SK-N-SH (cell line): ENCODE results near the gene LRRC49. TPM values are rescaled to one million over a fixed set of nuclear protein-coding genes. Genes with fewer than 3 reads are reported as not detected.

Source experiments
- CTCF ChIA-PET: fragments of 300-600, 350-600 bp; formaldehyde crosslinking; extraction: SDS; loops from one replicate; lab custom pipeline; 2021; lab: Yijun Ruan, JAX
- POLR2A ChIA-PET: fragments of 350-600 bp; sonication (Branson Sonifier 250); formaldehyde crosslinking; extraction: SDS; loops from one replicate; lab custom pipeline; 2020; ENCODE audit warnings: antibody characterized with exemption, inconsistent platforms; lab: Yijun Ruan, JAX
- DNase-seq: peaks from one replicate; pipeline ENCODE4 v3.0.0; 2012
- H2AFZ ChIP-seq: fragments of 200-600 bp; sonication (generic); 2 replicates; pipeline ENCODE4 v1.8.1; 2016; ENCODE audit warnings: antibody characterized with exemption, mild to moderate bottlenecking, low read depth
- H3F3A ChIP-seq: fragments of 200-600 bp; sonication (generic); replicated peaks from 2 replicates; pipeline ENCODE3; 2016; ENCODE audit warnings: antibody characterized with exemption, mild to moderate bottlenecking; ENCODE audit not compliant: insufficient read depth
- H3K27ac ChIP-seq, 2 experiments: fragments of 200-500 bp in 1 of 2; fragments of 200-600 bp in 1 of 2; sonication (Bioruptor generic) in 1 of 2; sonication (generic), shearing (Covaris generic) in 1 of 2; 2 replicates each; pipeline versions ENCODE4 v1.5.1 to v1.6.1; 2014 to 2016; ENCODE audit warnings: low read depth in 2 of 2, inconsistent platforms in 1 of 2, low read length in 1 of 2, mild to moderate bottlenecking in 1 of 2, mixed read lengths in 1 of 2
- H3K27me3 ChIP-seq: fragments of 200-600 bp; sonication (generic), shearing (Covaris generic); 2 replicates; pipeline ENCODE4 v1.6.1; 2016; ENCODE audit warnings: mixed run types; ENCODE audit not compliant: insufficient read depth
- H3K36me3 ChIP-seq, 2 experiments: fragments of 200-500 bp in 1 of 2; fragments of 200-600 bp in 1 of 2; sonication (Bioruptor generic) in 1 of 2; sonication (generic) in 1 of 2; replicated peaks in 1 of 2; 2 replicates each; pipeline versions ENCODE3 to v1.5.1; 2014 to 2016; ENCODE audit warnings: low read length in 1 of 2, mild to moderate bottlenecking in 1 of 2; ENCODE audit not compliant: insufficient read depth in 2 of 2, control insufficient read depth in 1 of 2
- H3K4me1 ChIP-seq, 2 experiments: fragments of 200-500 bp in 1 of 2; fragments of 200-600 bp in 1 of 2; sonication (Bioruptor generic) in 1 of 2; sonication (generic), shearing (Covaris generic) in 1 of 2; 2 replicates each; pipeline versions ENCODE4 v1.5.1 to v1.6.1; 2014 to 2016; ENCODE audit warnings: low read depth in 1 of 2, low read length in 1 of 2, mixed run types in 1 of 2; ENCODE audit not compliant: insufficient read depth in 2 of 2, control insufficient read depth in 1 of 2
- H3K4me2 ChIP-seq: fragments of 200-600 bp; sonication (generic), shearing (Covaris generic); 2 replicates; pipeline ENCODE4 v1.6.1; 2017; ENCODE audit warnings: mixed run types
- H3K4me3 ChIP-seq, 2 experiments: fragments of 200-500 bp in 1 of 2; fragments of 200-600 bp in 1 of 2; sonication (Bioruptor generic) in 1 of 2; sonication (generic), shearing (Covaris generic) in 1 of 2; 2 replicates each; pipeline versions ENCODE4 v1.5.1 to v1.8.1; 2014 to 2016; ENCODE audit warnings: low read depth in 2 of 2, inconsistent platforms in 1 of 2, low read length in 1 of 2, mild to moderate bottlenecking in 1 of 2, mixed read lengths in 1 of 2, moderate library complexity in 1 of 2
- H3K79me2 ChIP-seq: fragments of 200-600 bp; sonication (generic); 2 replicates; pipeline ENCODE4 v1.8.1; 2017; ENCODE audit warnings: mild to moderate bottlenecking; ENCODE audit not compliant: insufficient read depth
- H3K9ac ChIP-seq: fragments of 200-600 bp; sonication (generic); 2 replicates; pipeline ENCODE4 v1.6.1; 2017; ENCODE audit warnings: mixed run types
- H3K9me2 ChIP-seq: fragments of 200-600 bp; sonication (generic); 2 replicates; pipeline ENCODE4 v1.6.1; 2017; ENCODE audit warnings: mixed run types
- H3K9me3 ChIP-seq: fragments of 200-600 bp; sonication (generic); 2 replicates; pipeline ENCODE4 v1.6.1; 2017; ENCODE audit warnings: mixed run types, mild to moderate bottlenecking, moderate library complexity
- H4K20me1 ChIP-seq: fragments of 200-600 bp; sonication (generic); 2 replicates; pipeline ENCODE4 v1.6.1; 2017; ENCODE audit warnings: mild to moderate bottlenecking, mixed run types; ENCODE audit not compliant: insufficient read depth
- CHD2 ChIP-seq: fragments of 150-350 bp; IDR thresholded peaks from 2 replicates; pipeline ENCODE4 v1.6.1; 2018; ENCODE audit warnings: low read length; ENCODE audit not compliant: partially characterized antibody
- CTCF ChIP-seq: fragments of 200-600 bp; sonication (generic); IDR thresholded peaks from 2 replicates; pipeline ENCODE4 v1.6.1; 2017; ENCODE audit warnings: antibody characterized with exemption, mild to moderate bottlenecking, moderate library complexity
- ELF1 ChIP-seq: IDR thresholded peaks from 2 replicates; pipeline ENCODE4 v1.4.0; 2012
- EP300 ChIP-seq, 2 experiments: IDR thresholded peaks; 2 replicates each; pipeline versions ENCODE4 v1.4.0 to v1.6.1; 2012; ENCODE audit warnings: borderline replicate concordance in 1 of 2, low read depth in 1 of 2, low read length in 1 of 2
- FOSL2 ChIP-seq: IDR thresholded peaks from 2 replicates; pipeline ENCODE4 v1.4.0; 2012; ENCODE audit warnings: low read depth, mild to moderate bottlenecking, moderate library complexity, borderline replicate concordance
- FOXJ3 ChIP-seq: sonication (generic); formaldehyde crosslinking; IDR thresholded peaks from 2 replicates; pipeline ENCODE4 v1.5.1; 2020; ENCODE audit warnings: mild to moderate bottlenecking, missing genetic modification reagents
- GABPA ChIP-seq: IDR thresholded peaks from 2 replicates; pipeline ENCODE4 v1.4.0; 2012; ENCODE audit warnings: low read depth, mild to moderate bottlenecking
- GATA2 ChIP-seq: sonication (generic); formaldehyde crosslinking; IDR thresholded peaks from 2 replicates; pipeline ENCODE4 v1.5.0; 2020; ENCODE audit warnings: mild to moderate bottlenecking, missing genetic modification reagents
- MEF2A ChIP-seq: IDR thresholded peaks from 2 replicates; pipeline ENCODE4 v1.4.0; 2012; ENCODE audit warnings: low read depth, borderline replicate concordance
- MXI1 ChIP-seq: IDR thresholded peaks from 2 replicates; pipeline ENCODE4 v1.6.1; 2012; ENCODE audit warnings: mild to moderate bottlenecking, low read depth, low read length, improper control_type of control experiment
- NFIC ChIP-seq: IDR thresholded peaks from 2 replicates; pipeline ENCODE4 v1.4.0; 2012; ENCODE audit warnings: borderline replicate concordance
- NRF1 ChIP-seq: IDR thresholded peaks from 2 replicates; pipeline ENCODE4 v1.6.1; 2012; ENCODE audit warnings: low read depth, mild to moderate bottlenecking, low read length
- POLR2AphosphoS5 ChIP-seq: IDR thresholded peaks from 2 replicates; pipeline ENCODE4 v1.6.1; 2012; ENCODE audit warnings: low read depth, low read length
- RAD21 ChIP-seq: IDR thresholded peaks from 2 replicates; pipeline ENCODE4 v1.6.1; 2012; ENCODE audit warnings: mild to moderate bottlenecking, low read length
- RFX5 ChIP-seq: IDR thresholded peaks from 2 replicates; pipeline ENCODE4 v1.6.1; 2012; ENCODE audit warnings: mild to moderate bottlenecking, improper control_type of control experiment, low read length
- SIN3A ChIP-seq: IDR thresholded peaks from 2 replicates; pipeline ENCODE4 v1.6.1; 2012; ENCODE audit warnings: low read depth, mild to moderate bottlenecking, low read length, moderate library complexity, borderline replicate concordance
- TAF1 ChIP-seq: IDR thresholded peaks from 2 replicates; pipeline ENCODE4 v1.6.1; 2012; ENCODE audit warnings: low read depth, mild to moderate bottlenecking, low read length, moderate library complexity, borderline replicate concordance
- TCF12 ChIP-seq: IDR thresholded peaks from 2 replicates; pipeline ENCODE4 v1.4.0; 2012
- TEAD4 ChIP-seq: IDR thresholded peaks from 2 replicates; pipeline ENCODE4 v1.4.0; 2012; ENCODE audit warnings: mild to moderate bottlenecking, borderline replicate concordance; ENCODE audit not compliant: insufficient read depth
- USF1 ChIP-seq: IDR thresholded peaks from 2 replicates; pipeline ENCODE4 v1.4.0; 2012; ENCODE audit warnings: low read depth, borderline replicate concordance
- WGBS: methylation state at CpG from one replicate; pipeline ENCODE4 v1.1.6; 2017; ENCODE audit warnings: low lambda C conversion rate; 5-methylcytosine and 5-hydroxymethylcytosine counted together
- polyA plus RNA-seq, 3 experiments: library from polyadenylated mRNA; depleted of rRNA; stranded (reverse); fragments of >200 nt; gene quantifications; 2 replicates each; pipeline ENCODE4 v1.2.3, GENCODE V29; 2012
- TF ChIP-seq, protein P1 (sequence below): IDR thresholded peaks from 2 replicates; pipeline ENCODE4; 2012
- TF ChIP-seq, protein P2 (sequence below): fragments of 150-350 bp; IDR thresholded peaks from 2 replicates; pipeline ENCODE4 v1.6.1; 2017; ENCODE audit warnings: antibody characterized with exemption, low read length, low read depth, borderline replicate concordance

The LRRC49 gene
- polyA plus RNA-seq, 1 of the 3 experiments (the other 2 are of a cell fraction): 7.2 TPM

DNA sequence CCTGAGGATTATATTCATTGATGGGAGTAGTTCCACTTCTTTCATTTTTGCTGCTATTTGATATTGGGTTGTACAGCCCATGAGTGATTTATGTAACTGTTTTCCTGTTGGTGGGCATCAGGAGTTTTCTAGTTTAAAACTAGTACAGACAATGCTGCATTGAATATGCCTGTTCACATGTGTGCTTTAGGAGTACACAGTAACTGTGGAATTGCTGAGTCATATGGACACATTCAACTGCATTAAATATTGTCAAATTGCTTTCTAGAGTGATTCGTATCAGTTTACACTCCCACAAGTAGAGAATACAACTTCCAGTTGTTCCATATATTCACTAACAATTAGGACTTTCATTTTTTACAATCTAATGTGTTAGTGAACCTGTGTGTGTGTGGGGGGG is 162.8 kb downstream of the LRRC49 start:
- H3K9me2 ChIP-seq: no peaks in the 10 kb centered on the region; the same call in 1 of the 2 replicates
- H3K79me2 ChIP-seq: no peaks in the 10 kb centered on the region
- H3K4me2 ChIP-seq: no peak overlapping the region
- H3K36me3 ChIP-seq: peaks cover 3 to 33% of the 10 kb centered on the region in 2 experiments
- no peaks in the 10 kb centered on the region for H4K20me1 ChIP-seq
- peaks cover 4% of the 10 kb centered on the region for H3F3A ChIP-seq
- POLR2A ChIA-PET: no interaction called here
- peaks cover 24% of the 10 kb centered on the region for H3K9me3 ChIP-seq
- 38% methylated on average over 1 of the region's 1 CpG for WGBS
- CTCF ChIA-PET: no interaction called here
- H3K4me3 ChIP-seq: no peak overlapping the region
- H3K9ac ChIP-seq: no peak overlapping the region
- peaks cover 0 to 25% of the 10 kb centered on the region in 2 experiments; a peak in 2 of 4 replicates for H3K4me1 ChIP-seq
- no peak for TF ChIP-seq POLR2AphosphoS5
- TF ChIP-seq FOSL2: peak; percentile 21; the same call in 1 of the 2 replicates
- TF ChIP-seq TCF12: peak; percentile 19; the same call in 1 of the 2 replicates
- no peak for TF ChIP-seq EP300 (IDR thresholded peaks at IDR 0.05; ENCODE audit: borderline replicate concordance in 1 of 2, low read depth in 1 of 2, low read length in 1 of 2)
- TF ChIP-seq NRF1: no peak
- TF ChIP-seq MXI1: no peak
- TF ChIP-seq, protein P1, sequence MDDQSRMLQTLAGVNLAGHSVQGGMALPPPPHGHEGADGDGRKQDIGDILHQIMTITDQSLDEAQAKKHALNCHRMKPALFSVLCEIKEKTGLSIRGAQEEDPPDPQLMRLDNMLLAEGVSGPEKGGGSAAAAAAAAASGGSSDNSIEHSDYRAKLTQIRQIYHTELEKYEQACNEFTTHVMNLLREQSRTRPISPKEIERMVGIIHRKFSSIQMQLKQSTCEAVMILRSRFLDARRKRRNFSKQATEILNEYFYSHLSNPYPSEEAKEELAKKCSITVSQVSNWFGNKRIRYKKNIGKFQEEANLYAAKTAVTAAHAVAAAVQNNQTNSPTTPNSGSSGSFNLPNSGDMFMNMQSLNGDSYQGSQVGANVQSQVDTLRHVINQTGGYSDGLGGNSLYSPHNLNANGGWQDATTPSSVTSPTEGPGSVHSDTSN: peak; percentile 18; the same call in 1 of the 2 replicates
- H2AFZ ChIP-seq: no peak overlapping the region
- no peaks in the 10 kb centered on the region for H3K27me3 ChIP-seq
- no peak overlapping the region for H3K27ac ChIP-seq
- no peak for DNase-seq

DNA sequence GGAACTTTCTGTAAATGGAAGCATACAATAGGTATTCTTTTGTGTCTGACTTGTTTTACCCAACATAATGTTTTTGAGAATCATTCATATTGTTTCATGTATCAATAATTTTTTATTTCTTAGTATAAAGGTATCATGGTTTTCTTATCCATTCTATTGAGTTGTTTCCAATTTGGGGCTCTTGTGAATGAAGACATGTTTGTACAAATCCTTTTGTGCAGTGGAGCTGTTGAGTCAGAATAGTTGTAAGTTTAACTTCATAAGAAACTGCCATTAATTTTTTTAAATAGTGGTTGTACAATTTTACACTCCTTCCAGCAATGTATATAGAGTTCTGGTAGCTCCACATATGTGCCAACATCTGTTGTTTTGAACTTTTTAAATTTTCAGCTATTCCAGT is 163.5 kb downstream of the LRRC49 start:
- no peak for TF ChIP-seq FOXJ3 (CRISPR knock-in tag)
- TF ChIP-seq CTCF: no peak
- no peak for TF ChIP-seq CHD2
- TF ChIP-seq RFX5: no peak
- no peak for TF ChIP-seq POLR2AphosphoS5
- no peak for TF ChIP-seq RAD21
- no peak for TF ChIP-seq SIN3A
- no peak for TF ChIP-seq GABPA
- TF ChIP-seq NFIC: no peak
- TF ChIP-seq TAF1: no peak
- TF ChIP-seq, protein P2, sequence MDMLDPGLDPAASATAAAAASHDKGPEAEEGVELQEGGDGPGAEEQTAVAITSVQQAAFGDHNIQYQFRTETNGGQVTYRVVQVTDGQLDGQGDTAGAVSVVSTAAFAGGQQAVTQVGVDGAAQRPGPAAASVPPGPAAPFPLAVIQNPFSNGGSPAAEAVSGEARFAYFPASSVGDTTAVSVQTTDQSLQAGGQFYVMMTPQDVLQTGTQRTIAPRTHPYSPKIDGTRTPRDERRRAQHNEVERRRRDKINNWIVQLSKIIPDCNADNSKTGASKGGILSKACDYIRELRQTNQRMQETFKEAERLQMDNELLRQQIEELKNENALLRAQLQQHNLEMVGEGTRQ: no peak
- no peak for TF ChIP-seq MEF2A
- TF ChIP-seq GATA2 (CRISPR knock-in tag): no peak
- TF ChIP-seq TEAD4: no peak
- no peak for TF ChIP-seq USF1
- no peak for TF ChIP-seq MXI1
- TF ChIP-seq ELF1: no peak
- Histone ChIP-seq H3K9ac (no peak overlapping the region), H3K36me3 (peaks cover 3 to 36% of the 10 kb centered on the region in 2 experiments), H3K27me3 (no peaks in the 10 kb centered on the region), H2AFZ (no peak overlapping the region), H3K27ac (no peak overlapping the region), H3F3A (peaks cover under 1% of the 10 kb centered on the region), H3K4me1 (peaks cover 0 to 22% of the 10 kb centered on the region in 2 experiments; a peak in 2 of 4 replicates), H3K79me2 (no peaks in the 10 kb centered on the region), H3K4me2 (no peak overlapping the region), H4K20me1 (no peaks in the 10 kb centered on the region), H3K9me3 (peaks cover 24% of the 10 kb centered on the region), H3K4me3 (no peak overlapping the region), H3K9me2 (no peaks in the 10 kb centered on the region; the same call in 1 of the 2 replicates)
- DNase-seq: no peak
- ChIA-PET CTCF (interaction anchor here (0.9 kb wide), 1 partner anchor 21 kb away, joined by 3 read pairs; no protein-coding TSS in a partner anchor), POLR2A (no interaction called here)
